ENCODE measurements around the gene CLASP1.
"Not testable (repeated sequence)": the region's sequence is repeated elsewhere in the genome, so short reads cannot be mapped to it uniquely, and the experiment has no call there.

Gene CLASP1

DNA sequence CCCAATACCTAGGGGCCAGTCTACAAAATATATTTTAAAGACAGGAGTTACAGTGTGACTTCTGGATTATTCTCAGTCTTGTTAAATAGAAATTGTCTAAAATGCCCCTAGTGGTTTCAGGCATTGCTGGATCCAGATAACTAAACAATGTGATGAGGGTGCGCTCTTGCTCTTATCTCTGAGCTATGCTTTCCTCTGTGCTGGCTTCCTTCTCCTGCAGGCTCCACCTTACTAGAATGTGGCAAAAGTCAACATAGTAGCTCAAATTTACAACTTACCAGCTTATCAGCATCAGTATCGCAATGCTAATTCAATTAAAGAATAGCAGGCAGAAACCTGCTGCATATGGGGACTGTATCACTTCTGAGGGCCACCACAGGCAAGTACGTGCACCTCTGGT is 179.9 kb downstream of the CLASP1 start:
- Mint-ChIP-seq H3K4me3 (no peak overlapping the region), H3K27me3 (no peaks in the 10 kb centered on the region), H3K27ac (peak overlapping the region; percentile 55), H3K9me3 (no peaks in the 10 kb centered on the region), H3K4me1 (peaks cover 5% of the 10 kb centered on the region), H3K36me3 (ENCODE audit: low read depth) (peaks cover 44% of the 10 kb centered on the region)
- DNase-seq (no peak), ATAC-seq (no peak)

DNA sequence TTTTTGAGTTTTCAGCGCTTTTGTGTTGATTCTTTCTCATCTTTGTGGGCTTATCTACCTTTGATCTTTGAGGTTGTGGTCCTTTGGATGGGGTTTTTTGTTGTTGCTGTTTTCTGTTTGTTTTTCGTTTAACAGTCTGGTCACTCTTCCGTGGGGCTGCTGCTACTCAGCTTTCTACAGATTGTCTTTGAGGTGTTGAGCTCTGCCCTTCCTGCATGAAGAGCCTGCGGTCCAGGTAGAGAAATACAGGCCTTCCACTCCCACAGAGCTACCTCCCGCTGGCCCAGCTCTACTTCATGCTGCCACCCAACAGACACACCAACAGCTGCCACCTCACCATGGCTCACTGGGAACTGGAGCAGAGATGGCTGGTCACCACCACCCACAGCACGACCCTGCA is 180.3 kb downstream of the CLASP1 start:
- H3K9me3 Mint-ChIP-seq, result no peaks in the 10 kb centered on the region
- no peak overlapping the region for H3K4me3 Mint-ChIP-seq
- H3K27ac Mint-ChIP-seq, result peak overlapping the region; percentile 55
- ATAC-seq, result no peak
- H3K4me1 Mint-ChIP-seq, result peaks cover 5% of the 10 kb centered on the region
- peaks cover 44% of the 10 kb centered on the region for H3K36me3 Mint-ChIP-seq (ENCODE audit: low read depth)
- no peak for DNase-seq
- no peaks in the 10 kb centered on the region for H3K27me3 Mint-ChIP-seq

DNA sequence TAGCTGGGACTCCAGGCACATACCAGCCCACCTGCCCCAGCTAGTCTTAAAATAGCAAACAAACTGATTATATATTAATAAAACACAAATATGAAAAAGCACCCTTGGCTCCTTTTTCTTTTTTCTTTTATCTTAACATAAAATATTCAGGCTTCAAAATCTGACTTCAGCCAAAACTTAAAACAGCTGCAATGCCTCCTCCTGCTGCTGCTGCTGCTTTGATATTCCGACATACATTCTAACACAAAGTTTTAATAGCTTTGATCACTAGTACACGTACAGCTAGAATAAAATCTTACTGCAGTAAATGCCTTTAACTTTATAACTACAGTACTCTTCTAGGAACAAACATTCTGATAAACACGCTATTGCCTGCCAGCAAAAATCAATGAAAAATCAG is 190.0 kb downstream of the CLASP1 start:
- Mint-ChIP-seq H3K27ac (no peak overlapping the region), H3K4me1 (no peaks in the 10 kb centered on the region), H3K36me3 (ENCODE audit: low read depth) (peaks cover 32% of the 10 kb centered on the region), H3K4me3 (no peak overlapping the region), H3K9me3 (no peaks in the 10 kb centered on the region), H3K27me3 (no peaks in the 10 kb centered on the region)
- ATAC-seq (no peak), DNase-seq (no peak)

DNA sequence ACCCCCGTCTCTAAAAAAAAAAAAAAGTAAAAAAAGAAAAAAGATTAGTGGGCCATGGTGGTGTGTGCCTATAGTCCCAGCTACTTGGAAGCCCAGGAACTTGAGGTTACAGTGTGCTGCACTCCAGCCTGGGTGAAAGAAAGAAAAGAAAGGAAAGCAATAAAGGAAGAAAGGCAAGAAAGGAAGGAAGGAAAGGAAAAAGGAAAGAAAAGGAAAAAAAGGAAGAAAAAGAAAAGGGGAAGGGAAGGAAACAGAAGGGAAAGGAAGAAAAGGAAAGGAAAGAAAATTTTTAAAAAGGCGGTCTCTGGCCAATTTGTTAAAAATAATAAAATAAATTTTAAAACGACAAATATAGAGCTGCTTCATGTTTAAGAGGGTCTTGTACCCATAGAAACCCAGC is 192.9 kb downstream of the CLASP1 start:
- ATAC-seq (no peak), DNase-seq (no peak)
- Mint-ChIP-seq H3K4me1 (no peaks in the 10 kb centered on the region), H3K4me3 (no peak overlapping the region), H3K27ac (no peak overlapping the region), H3K9me3 (no peaks in the 10 kb centered on the region), H3K36me3 (ENCODE audit: low read depth) (peaks cover 37% of the 10 kb centered on the region), H3K27me3 (no peaks in the 10 kb centered on the region)

DNA sequence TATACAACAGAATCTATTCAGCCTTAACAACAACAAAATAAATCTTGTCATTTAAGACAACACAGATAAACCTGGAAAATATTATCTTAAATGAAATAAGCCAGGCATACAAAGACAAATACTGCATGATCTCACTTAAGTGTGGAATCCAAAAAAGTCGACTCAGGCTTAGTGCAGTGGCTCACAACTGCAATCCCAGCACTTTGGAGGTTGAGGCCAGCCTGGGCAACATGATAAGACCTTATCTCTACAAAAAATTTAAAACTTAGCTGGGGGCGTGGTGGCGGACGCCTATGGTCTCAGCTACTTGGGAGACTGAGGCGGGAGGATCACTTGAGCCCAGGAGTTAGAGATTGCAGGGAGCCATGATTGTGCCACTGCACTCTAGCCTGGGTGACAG is 193.8 kb downstream of the CLASP1 start:
- peaks cover 37% of the 10 kb centered on the region for H3K36me3 Mint-ChIP-seq (ENCODE audit: low read depth)
- H3K4me1 Mint-ChIP-seq, result no peaks in the 10 kb centered on the region
- DNase-seq, result no peak
- no peaks in the 10 kb centered on the region for H3K27me3 Mint-ChIP-seq
- no peak overlapping the region for H3K4me3 Mint-ChIP-seq
- H3K27ac Mint-ChIP-seq, result no peak overlapping the region
- ATAC-seq, result no peak
- no peaks in the 10 kb centered on the region for H3K9me3 Mint-ChIP-seq

DNA sequence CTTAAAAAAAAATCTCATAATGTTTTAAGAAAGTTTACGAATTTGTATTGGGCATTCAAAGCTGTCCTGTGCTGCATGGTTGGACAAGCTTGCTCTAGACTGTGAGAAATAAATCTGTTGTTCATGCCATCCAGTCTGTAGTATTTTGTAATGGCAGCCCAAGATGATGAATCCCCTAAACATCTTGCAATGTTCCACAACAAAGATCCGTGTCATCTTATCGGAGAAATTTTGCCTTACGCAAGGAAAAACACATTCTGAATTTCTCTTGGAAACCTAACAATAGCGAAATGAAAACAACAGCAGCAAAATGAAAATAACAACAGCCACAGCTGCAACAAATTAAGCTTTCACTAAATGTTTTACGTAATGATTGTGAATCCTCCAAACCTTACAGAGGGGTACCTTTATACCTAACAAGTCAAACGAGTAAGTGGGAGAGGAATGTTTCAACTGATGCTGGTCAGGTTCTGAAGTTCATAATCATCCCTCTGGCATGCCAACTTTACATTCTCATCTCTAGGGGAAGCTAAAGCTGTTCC is 194.6 kb downstream of the CLASP1 start:
- Mint-ChIP-seq H3K27ac (no peak overlapping the region), H3K36me3 (ENCODE audit: low read depth) (peaks cover 36% of the 10 kb centered on the region)

DNA sequence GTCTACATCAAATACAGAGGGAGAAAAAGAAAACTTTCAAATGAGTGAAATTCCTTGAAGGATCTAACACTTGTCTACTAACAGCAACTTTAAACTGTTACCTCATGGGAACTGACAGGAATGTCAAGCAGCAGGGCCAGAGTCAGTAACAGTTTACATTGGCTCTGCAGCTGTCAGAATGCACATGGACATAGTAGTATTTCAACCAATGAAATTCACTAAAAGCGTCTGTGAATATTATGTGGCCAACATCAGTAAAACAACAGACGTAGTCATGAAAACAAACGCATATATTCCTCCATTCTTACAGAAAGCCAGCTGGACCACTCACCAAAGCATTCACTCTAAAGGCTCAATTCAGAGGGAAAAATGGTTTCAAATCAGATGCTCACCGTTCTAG is 197.9 kb downstream of the CLASP1 start:
- no peak for DNase-seq
- Mint-ChIP-seq H3K4me1 (no peaks in the 10 kb centered on the region), H3K36me3 (ENCODE audit: low read depth) (peaks cover 55% of the 10 kb centered on the region), H3K4me3 (no peak overlapping the region), H3K9me3 (no peaks in the 10 kb centered on the region), H3K27me3 (no peaks in the 10 kb centered on the region), H3K27ac (no peak overlapping the region)
- ATAC-seq, result no peak

More for the DNA sequence above, 194.6 kb downstream of the CLASP1 start:
- H3K27me3 Mint-ChIP-seq, result no peaks in the 10 kb centered on the region
- no peak overlapping the region for H3K4me3 Mint-ChIP-seq
- no peak for DNase-seq
- ATAC-seq, result no peak
- H3K9me3 Mint-ChIP-seq, result no peaks in the 10 kb centered on the region
- H3K4me1 Mint-ChIP-seq, result no peaks in the 10 kb centered on the region

DNA sequence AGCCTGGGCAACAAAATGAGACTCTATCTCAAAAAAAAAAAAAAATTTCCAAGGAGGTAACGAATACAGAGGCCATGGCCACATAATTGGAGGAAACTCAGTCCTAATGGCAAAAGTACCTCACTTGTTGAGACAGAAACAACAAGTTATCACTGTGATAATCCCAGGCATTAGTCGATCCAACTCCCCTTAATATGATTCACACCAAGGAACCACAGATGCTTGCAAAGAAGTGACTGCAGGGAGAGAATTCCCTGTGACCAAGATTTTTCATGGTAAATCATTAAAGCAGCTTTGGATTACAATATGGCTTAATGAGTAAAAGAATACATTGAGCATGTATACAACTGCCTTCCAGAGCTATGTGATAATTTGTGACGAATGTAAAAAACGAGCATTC is 199.0 kb downstream of the CLASP1 start:
- Mint-ChIP-seq H3K4me1 (no peaks in the 10 kb centered on the region), H3K9me3 (no peaks in the 10 kb centered on the region), H3K36me3 (ENCODE audit: low read depth) (peaks cover 54% of the 10 kb centered on the region), H3K27ac (no peak overlapping the region), H3K27me3 (no peaks in the 10 kb centered on the region), H3K4me3 (no peak overlapping the region)
- ATAC-seq (no peak), DNase-seq (no peak)

DNA sequence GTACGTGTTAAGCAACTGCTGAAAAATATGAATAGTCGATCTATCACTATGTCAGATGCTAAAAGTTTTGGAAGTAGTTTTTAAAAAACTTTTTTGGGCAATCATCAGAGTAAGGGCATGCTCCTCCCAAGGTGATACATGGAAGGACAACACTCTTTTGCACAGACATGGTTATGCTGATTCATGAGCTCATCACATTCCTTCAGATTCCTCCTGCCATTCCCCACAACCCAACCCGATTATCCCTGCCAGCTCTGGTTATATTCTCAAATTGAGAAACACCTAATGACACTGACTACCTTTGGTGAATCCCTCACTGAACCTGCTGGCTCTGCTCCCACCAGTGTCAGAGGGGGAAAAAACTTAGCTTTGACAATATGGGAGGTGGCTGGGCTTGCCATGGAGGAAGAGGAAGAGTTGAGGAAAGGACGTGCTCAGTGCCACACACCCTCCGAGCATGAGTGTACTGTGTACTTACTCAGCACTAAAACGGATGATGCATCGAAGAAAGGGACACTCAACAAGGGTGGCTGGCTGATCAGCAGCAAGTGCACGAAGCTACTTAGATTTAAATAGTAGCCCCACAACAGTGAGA is 202.5 kb downstream of the CLASP1 start:
- Mint-ChIP-seq H3K9me3 (no peaks in the 10 kb centered on the region), H3K4me3 (no peak overlapping the region), H3K27me3 (no peaks in the 10 kb centered on the region), H3K36me3 (ENCODE audit: low read depth) (peaks cover 63% of the 10 kb centered on the region), H3K4me1 (no peaks in the 10 kb centered on the region), H3K27ac (no peak overlapping the region)
- DNase-seq (no peak), ATAC-seq (no peak)

DNA sequence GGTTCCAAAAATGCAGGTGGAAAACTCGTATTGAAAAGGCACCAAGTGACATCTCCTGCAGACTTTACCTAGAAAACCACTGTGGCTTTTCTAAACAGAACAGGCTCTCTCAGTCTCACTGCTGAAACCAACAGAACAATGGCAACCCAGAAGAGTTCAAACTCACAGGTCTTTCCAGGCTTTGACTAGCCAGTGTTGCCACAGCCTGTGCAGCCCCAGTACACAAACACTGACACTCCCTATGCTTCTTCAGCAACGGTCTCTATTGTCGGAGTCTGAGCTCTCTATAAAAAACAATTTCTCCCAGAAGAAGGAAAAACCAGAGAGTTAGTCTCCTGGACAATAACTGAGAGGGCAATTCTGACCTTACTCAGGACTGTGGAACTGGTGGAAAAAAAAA is 206.4 kb downstream of the CLASP1 start:
- no peak overlapping the region for H3K4me3 Mint-ChIP-seq
- no peak for ATAC-seq
- H3K27me3 Mint-ChIP-seq, result no peaks in the 10 kb centered on the region
- no peak for DNase-seq
- no peaks in the 10 kb centered on the region for H3K9me3 Mint-ChIP-seq
- no peak overlapping the region for H3K27ac Mint-ChIP-seq
- no peaks in the 10 kb centered on the region for H3K4me1 Mint-ChIP-seq
- H3K36me3 Mint-ChIP-seq (ENCODE audit: low read depth), result peaks cover 70% of the 10 kb centered on the region

DNA sequence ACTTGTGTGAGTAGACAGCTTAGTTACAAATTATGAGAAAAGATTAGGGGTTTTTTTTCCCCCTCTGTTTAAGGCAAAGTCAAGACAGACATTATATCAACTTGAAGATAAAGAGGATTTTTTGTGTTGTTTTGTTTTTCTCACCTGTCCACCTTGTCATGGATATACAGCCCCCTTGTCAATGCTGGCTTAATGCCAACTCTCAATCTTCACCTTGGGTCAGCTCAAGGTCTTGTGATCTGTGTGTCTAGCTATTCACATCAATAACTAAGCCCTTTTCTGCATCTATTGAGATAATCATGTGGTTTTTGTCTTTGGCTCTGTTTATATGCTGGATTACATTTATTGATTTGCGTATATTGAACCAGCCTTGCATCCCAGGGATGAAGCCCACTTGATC is 211.0 kb downstream of the CLASP1 start:
- H3K36me3 Mint-ChIP-seq (ENCODE audit: low read depth), result peaks cover 37% of the 10 kb centered on the region
- DNase-seq, H3K27ac Mint-ChIP-seq, H3K27me3 Mint-ChIP-seq, H3K9me3 Mint-ChIP-seq, H3K4me1 Mint-ChIP-seq, ATAC-seq, H3K4me3 Mint-ChIP-seq: not testable (repeated sequence)

DNA sequence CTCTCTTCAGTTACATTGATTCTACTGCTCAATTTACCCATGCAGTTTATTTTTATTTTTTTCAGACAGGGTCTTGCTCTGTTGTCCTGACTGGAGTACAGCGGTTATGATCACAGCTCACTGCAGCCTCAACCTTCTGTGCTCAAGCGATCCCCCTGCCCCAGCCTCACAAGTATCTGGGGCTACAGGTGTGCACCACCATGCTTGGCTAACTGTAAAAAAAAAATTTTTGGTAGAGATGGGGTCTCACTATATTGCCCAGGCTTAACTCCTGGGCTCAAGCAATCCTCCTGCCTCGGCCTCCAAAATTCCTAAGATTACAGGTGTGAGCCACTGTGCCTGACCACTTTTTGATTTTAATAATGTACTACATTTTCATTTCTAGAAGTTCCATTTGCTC is 212.3 kb downstream of the CLASP1 start:
- DNase-seq, result no peak
- no peak overlapping the region for H3K27ac Mint-ChIP-seq
- peaks cover 30% of the 10 kb centered on the region for H3K36me3 Mint-ChIP-seq (ENCODE audit: low read depth)
- ATAC-seq, result no peak
- H3K9me3 Mint-ChIP-seq, result no peaks in the 10 kb centered on the region
- no peaks in the 10 kb centered on the region for H3K4me1 Mint-ChIP-seq
- no peak overlapping the region for H3K4me3 Mint-ChIP-seq
- no peaks in the 10 kb centered on the region for H3K27me3 Mint-ChIP-seq

DNA sequence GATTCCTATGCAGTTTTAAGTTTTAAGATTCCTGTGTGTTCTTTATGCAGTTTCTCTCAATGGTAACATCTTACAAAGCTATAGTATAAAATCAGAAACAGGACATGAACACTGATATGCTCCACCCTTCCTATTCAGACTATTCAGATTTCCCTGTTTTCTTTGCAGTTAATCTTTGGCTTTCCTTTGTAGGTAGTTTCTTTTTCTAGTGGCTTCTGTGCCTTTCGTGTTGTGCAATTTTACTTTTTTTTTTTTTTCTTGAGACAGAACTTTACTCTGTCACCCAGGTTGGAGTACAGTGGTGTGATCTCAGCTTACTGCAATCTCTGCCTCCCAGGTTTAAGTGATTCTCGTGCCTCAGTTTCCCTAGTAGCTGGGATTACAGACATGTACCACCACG is 213.5 kb downstream of the CLASP1 start:
- Mint-ChIP-seq H3K4me1 (no peaks in the 10 kb centered on the region), H3K4me3 (no peak overlapping the region), H3K9me3 (no peaks in the 10 kb centered on the region), H3K27me3 (no peaks in the 10 kb centered on the region), H3K36me3 (ENCODE audit: low read depth) (peaks cover 22% of the 10 kb centered on the region), H3K27ac (no peak overlapping the region)
- ATAC-seq, result no peak
- no peak for DNase-seq

DNA sequence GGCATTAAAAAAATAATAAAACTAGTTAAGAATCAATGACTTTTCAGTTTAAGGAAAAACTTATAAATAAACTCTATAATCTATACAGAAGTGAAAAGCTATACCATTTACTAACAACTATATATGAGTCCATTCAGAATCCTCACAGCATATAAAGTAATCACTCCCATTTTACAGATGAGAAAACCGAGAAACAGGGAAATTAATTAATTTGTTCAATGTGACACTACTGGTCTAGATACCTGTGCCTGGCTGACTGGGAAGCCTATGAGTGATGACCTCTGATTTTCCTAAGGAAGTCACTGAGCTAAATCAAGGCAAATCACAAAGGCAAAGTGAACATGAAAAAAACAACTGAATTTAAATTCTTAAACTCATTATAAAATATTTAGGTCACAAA is 218.0 kb downstream of the CLASP1 start:
- DNase-seq (no peak), ATAC-seq (no peak)
- no peaks in the 10 kb centered on the region for H3K4me1 Mint-ChIP-seq
- no peaks in the 10 kb centered on the region for H3K9me3 Mint-ChIP-seq
- H3K4me3 Mint-ChIP-seq, result no peak overlapping the region
- H3K27me3 Mint-ChIP-seq, result no peaks in the 10 kb centered on the region
- H3K27ac Mint-ChIP-seq, result no peak overlapping the region
- peaks cover 25% of the 10 kb centered on the region for H3K36me3 Mint-ChIP-seq (ENCODE audit: low read depth)

DNA sequence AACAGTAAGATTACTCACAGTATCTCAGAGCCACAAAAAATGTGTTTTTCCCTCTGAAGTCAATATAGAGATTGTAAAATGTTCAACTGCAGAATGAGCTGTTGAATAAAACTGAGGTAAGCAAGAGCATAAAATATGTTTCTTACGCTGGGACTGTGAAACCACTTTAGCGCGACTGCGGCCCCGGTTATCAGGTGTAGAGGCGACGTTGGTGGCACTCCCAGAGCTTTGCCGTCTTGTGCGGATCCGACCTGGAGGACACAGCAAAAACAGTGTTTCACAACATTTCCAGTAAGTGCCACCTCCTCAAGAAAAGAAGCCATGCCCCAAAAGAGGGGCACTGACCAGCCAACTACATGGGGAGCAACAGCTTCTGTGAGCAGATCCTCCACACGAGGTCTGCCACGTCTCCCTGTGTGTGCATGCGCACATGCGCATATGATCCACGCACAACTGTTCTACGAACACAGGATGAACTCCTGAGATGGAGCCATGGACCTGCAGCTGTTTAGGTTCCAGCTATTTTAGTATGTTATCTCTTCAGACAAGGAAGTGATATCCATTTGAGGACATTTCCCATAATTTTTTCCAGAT is 219.2 kb downstream of the CLASP1 start:
- Mint-ChIP-seq H3K9me3 (no peaks in the 10 kb centered on the region), H3K27ac (no peak overlapping the region), H3K4me1 (no peaks in the 10 kb centered on the region), H3K27me3 (no peaks in the 10 kb centered on the region), H3K4me3 (no peak overlapping the region), H3K36me3 (ENCODE audit: low read depth) (peaks cover 25% of the 10 kb centered on the region)
- ATAC-seq (no peak), DNase-seq (no peak)
